H7 (cell line): Measurements from ENCODE around the gene STPG2. TPM values are rescaled to one million over a fixed set of nuclear protein-coding genes. Genes with fewer than 3 reads are reported as not detected.
A peak's percentile ranks its signal among the peaks of the same experiment; 100 is the strongest.

Experiments
- DNase-seq: peaks from one replicate; pipeline ENCODE4 v3.0.0; 2012
- H3K27me3 ChIP-seq: 2 replicates; pipeline ENCODE4 v1.6.0; 2011; ENCODE audit warnings: mild to moderate bottlenecking, low read length; ENCODE audit not compliant: control insufficient read depth, insufficient read depth
- H3K36me3 ChIP-seq: replicated peaks from 2 replicates; pipeline ENCODE4 v1.5.1; 2011; ENCODE audit warnings: low read length; ENCODE audit not compliant: control insufficient read depth, insufficient read depth
- H3K4me3 ChIP-seq: 2 replicates; pipeline ENCODE4 v1.5.1; 2011; ENCODE audit warnings: low read depth, mild to moderate bottlenecking, control low read depth, low read length, moderate library complexity; ENCODE audit not compliant: insufficient read depth
- total RNA-seq: library from RNA; depleted of rRNA; stranded (reverse); fragments of >200 nt; shearing (Covaris generic); gene quantifications from 2 replicates; pipeline ENCODE4 v1.2.3, GENCODE V29; 2014

STPG2 gene
- total RNA-seq, 1 experiment from 2014 or later, result 0.03 TPM

GRCh38 chr4:98027827-98028226, 115.4 kb downstream of the STPG2 start:
- DNase-seq, result peak; percentile 16
- H3K4me3 ChIP-seq, result no peak overlapping the region
- H3K36me3 ChIP-seq, result no peaks in the 10 kb centered on the region
- H3K27me3 ChIP-seq, result no peaks in the 10 kb centered on the region

GRCh38 chr4:98026362-98026761, 116.9 kb downstream of the STPG2 start:
- Histone ChIP-seq H3K4me3 (no peak overlapping the region), H3K36me3 (no peaks in the 10 kb centered on the region), H3K27me3 (no peaks in the 10 kb centered on the region)
- DNase-seq, result no peak

GRCh38 chr4:98006814-98007412, 136.4 kb downstream of the STPG2 start:
- Histone ChIP-seq H3K4me3 (no peak overlapping the region), H3K27me3 (no peaks in the 10 kb centered on the region), H3K36me3 (no peaks in the 10 kb centered on the region)
- DNase-seq, result no peak

GRCh38 chr4:98006060-98006459, 137.2 kb downstream of the STPG2 start:
- no peaks in the 10 kb centered on the region for H3K36me3 ChIP-seq
- no peak for DNase-seq

GRCh38 chr4:98000940-98001339, 142.3 kb downstream of the STPG2 start:
- H3K36me3 ChIP-seq, result no peaks in the 10 kb centered on the region
- DNase-seq, result no peak
- no peaks in the 10 kb centered on the region for H3K27me3 ChIP-seq
- no peak overlapping the region for H3K4me3 ChIP-seq

More at GRCh38 chr4:98006060-98006459, 137.2 kb downstream of the STPG2 start:
- no peak overlapping the region for H3K4me3 ChIP-seq
- no peaks in the 10 kb centered on the region for H3K27me3 ChIP-seq

GRCh38 chr4:97998203-97998602, 145.1 kb downstream of the STPG2 start:
- Histone ChIP-seq H3K27me3 (no peaks in the 10 kb centered on the region), H3K36me3 (no peaks in the 10 kb centered on the region), H3K4me3 (no peak overlapping the region)
- DNase-seq, result no peak

GRCh38 chr4:97994765-97995465, 148.4 kb downstream of the STPG2 start:
- no peaks in the 10 kb centered on the region for H3K27me3 ChIP-seq
- DNase-seq, result no peak
- H3K36me3 ChIP-seq, result no peaks in the 10 kb centered on the region
- no peak overlapping the region for H3K4me3 ChIP-seq

- Histone ChIP-seq H3K36me3 (no peaks in the 10 kb centered on the region), H3K4me3 (no peak overlapping the region), H3K27me3 (no peaks in the 10 kb centered on the region)
- no peak for DNase-seq
Observed at GRCh38 chr4:97990409-97990808, 152.9 kb downstream of the STPG2 start.

GRCh38 chr4:97987019-97987648, 156.1 kb downstream of the STPG2 start:
- no peaks in the 10 kb centered on the region for H3K36me3 ChIP-seq
- H3K4me3 ChIP-seq, result no peak overlapping the region
- DNase-seq, result peak; percentile 28
- H3K27me3 ChIP-seq, result no peaks in the 10 kb centered on the region

- DNase-seq, result peak; percentile 26
- H3K27me3 ChIP-seq, result no peaks in the 10 kb centered on the region
- H3K36me3 ChIP-seq, result no peaks in the 10 kb centered on the region
Observed at GRCh38 chr4:97984545-97985131, 158.6 kb downstream of the STPG2 start.

GRCh38 chr4:97978791-97979488, 164.3 kb downstream of the STPG2 start:
- H3K36me3 ChIP-seq, result no peaks in the 10 kb centered on the region
- no peaks in the 10 kb centered on the region for H3K27me3 ChIP-seq
- H3K4me3 ChIP-seq, result no peak overlapping the region
- no peak for DNase-seq

More at GRCh38 chr4:97984545-97985131, 158.6 kb downstream of the STPG2 start:
- H3K4me3 ChIP-seq, result no peak overlapping the region

- Histone ChIP-seq H3K4me3 (no peak overlapping the region), H3K27me3 (no peaks in the 10 kb centered on the region), H3K36me3 (no peaks in the 10 kb centered on the region)
- DNase-seq, result no peak
Observed at GRCh38 chr4:97953171-97953941, 189.9 kb downstream of the STPG2 start.

GRCh38 chr4:97952763-97953162, 190.5 kb downstream of the STPG2 start:
- no peaks in the 10 kb centered on the region for H3K36me3 ChIP-seq
- H3K4me3 ChIP-seq, result no peak overlapping the region
- DNase-seq, result no peak
- H3K27me3 ChIP-seq, result no peaks in the 10 kb centered on the region

- DNase-seq, result no peak
- no peaks in the 10 kb centered on the region for H3K27me3 ChIP-seq
- no peaks in the 10 kb centered on the region for H3K36me3 ChIP-seq
- H3K4me3 ChIP-seq, result no peak overlapping the region
Observed at GRCh38 chr4:97950836-97951235, 192.4 kb downstream of the STPG2 start.
